Smooth muscle cell (in vitro differentiated cells): ENCODE measurements around the gene TAGLN. TPM values are rescaled to one million over a fixed set of nuclear protein-coding genes. Genes with fewer than 3 reads are reported as not detected.

ENCODE experiments used
- DNase-seq: peaks from one replicate; lab custom pipeline; 2025; ENCODE audit not compliant: unreplicated experiment; lab: John Stamatoyannopoulos, UW
- H2AFZ ChIP-seq: fragments of 200-600 bp; sonication (generic); 2 replicates; pipeline ENCODE4 v1.6.0; 2016; ENCODE audit warnings: antibody characterized with exemption, low read depth, mild to moderate bottlenecking
- H3F3A ChIP-seq: fragments of 200-600 bp; sonication (generic); 2 replicates; pipeline ENCODE4 v1.6.0; 2017; ENCODE audit warnings: antibody characterized with exemption, low read depth
- H3K27ac ChIP-seq: fragments of 200-600 bp; sonication (generic); 2 replicates; pipeline ENCODE4 v1.5.1; 2016; ENCODE audit warnings: low read depth, mild to moderate bottlenecking
- H3K27me3 ChIP-seq: fragments of 200-600 bp; sonication (generic); 2 replicates; pipeline ENCODE4 v1.6.1; 2016; ENCODE audit warnings: low read depth, mild to moderate bottlenecking
- H3K36me3 ChIP-seq: fragments of 200-600 bp; sonication (generic); 2 replicates; pipeline ENCODE4 v1.5.1; 2016; ENCODE audit warnings: low read depth
- H3K4me1 ChIP-seq: fragments of 200-600 bp; sonication (generic); 2 replicates; pipeline ENCODE4 v1.5.1; 2016; ENCODE audit warnings: low read depth
- H3K4me2 ChIP-seq: fragments of 200-600 bp; sonication (generic); 2 replicates; pipeline ENCODE4 v1.6.0; 2016; ENCODE audit warnings: mild to moderate bottlenecking
- H3K4me3 ChIP-seq: fragments of 200-600 bp; sonication (generic); 2 replicates; pipeline ENCODE4 v1.5.1; 2016; ENCODE audit warnings: mild to moderate bottlenecking
- H3K79me2 ChIP-seq: fragments of 200-600 bp; sonication (generic); 2 replicates; pipeline ENCODE4 v1.6.0; 2016; ENCODE audit warnings: low read depth, mild to moderate bottlenecking
- H3K9ac ChIP-seq: fragments of 200-600 bp; sonication (generic); 2 replicates; pipeline ENCODE4 v1.6.0; 2016; ENCODE audit warnings: low read depth
- H3K9me3 ChIP-seq: fragments of 200-600 bp; sonication (generic); replicated peaks from 2 replicates; pipeline ENCODE4 v1.5.1; 2016; ENCODE audit warnings: low read depth
- H4K20me1 ChIP-seq: fragments of 200-600 bp; sonication (generic); 2 replicates; pipeline ENCODE4 v1.6.0; 2016; ENCODE audit warnings: low read depth
- WGBS: methylation state at CpG from one replicate; pipeline ENCODE4 v1.1.7; 2016; ENCODE audit warnings: low lambda C conversion rate; 5-methylcytosine and 5-hydroxymethylcytosine counted together
- polyA plus RNA-seq: library from polyadenylated mRNA; unstranded; fragments of >200 nt; fragmentation: Nextera tagmentation; extraction: Ambion mirVana; gene quantifications from 2 replicates; pipeline ENCODE4 v1.2.1, GENCODE V29; 2016
- total RNA-seq: library from RNA; depleted of rRNA; stranded (reverse); fragments of >200 nt; gene quantifications from 2 replicates; pipeline ENCODE4 v1.2.3, GENCODE V29; 2014
- TF ChIP-seq, protein P1 (sequence below): fragments of 200-600 bp; sonication (generic); IDR thresholded peaks from 2 replicates; pipeline ENCODE4 v1.5.1; 2017; ENCODE audit warnings: borderline replicate concordance, mild to moderate bottlenecking, antibody characterized with exemption; ENCODE audit not compliant: insufficient read depth, poor library complexity, severe bottlenecking

Gene TAGLN
- total and polyA plus RNA-seq, 2 experiments from 2014 or later: 1,972 to 2,250 TPM

DNA sequence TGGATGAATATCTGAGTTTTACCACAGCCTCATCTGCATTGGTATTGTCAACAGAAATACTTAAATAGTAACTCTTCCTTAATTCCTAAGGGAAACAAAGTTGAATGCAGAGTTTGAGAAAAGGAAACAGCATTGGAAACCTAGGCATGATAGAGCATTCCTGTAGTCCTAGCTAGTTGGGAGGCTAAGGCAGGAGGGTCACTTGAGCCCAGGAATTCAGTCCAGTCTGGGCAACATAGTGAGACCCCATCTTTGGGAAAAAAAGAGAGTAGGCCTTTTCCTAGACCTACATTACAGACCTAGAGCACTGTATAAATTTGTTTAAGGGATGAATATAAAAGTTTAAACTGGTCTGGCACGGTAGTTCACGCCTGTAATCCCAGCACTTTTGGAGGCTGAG, 41.7 kb upstream of the TAGLN start:
- peaks cover 100% of the 10 kb centered on the region for H3K79me2 ChIP-seq
- peaks cover 100% of the 10 kb centered on the region for H4K20me1 ChIP-seq
- H3K4me1 ChIP-seq: no peaks in the 10 kb centered on the region
- no peak overlapping the region for H3K9ac ChIP-seq
- TF ChIP-seq, protein P1, sequence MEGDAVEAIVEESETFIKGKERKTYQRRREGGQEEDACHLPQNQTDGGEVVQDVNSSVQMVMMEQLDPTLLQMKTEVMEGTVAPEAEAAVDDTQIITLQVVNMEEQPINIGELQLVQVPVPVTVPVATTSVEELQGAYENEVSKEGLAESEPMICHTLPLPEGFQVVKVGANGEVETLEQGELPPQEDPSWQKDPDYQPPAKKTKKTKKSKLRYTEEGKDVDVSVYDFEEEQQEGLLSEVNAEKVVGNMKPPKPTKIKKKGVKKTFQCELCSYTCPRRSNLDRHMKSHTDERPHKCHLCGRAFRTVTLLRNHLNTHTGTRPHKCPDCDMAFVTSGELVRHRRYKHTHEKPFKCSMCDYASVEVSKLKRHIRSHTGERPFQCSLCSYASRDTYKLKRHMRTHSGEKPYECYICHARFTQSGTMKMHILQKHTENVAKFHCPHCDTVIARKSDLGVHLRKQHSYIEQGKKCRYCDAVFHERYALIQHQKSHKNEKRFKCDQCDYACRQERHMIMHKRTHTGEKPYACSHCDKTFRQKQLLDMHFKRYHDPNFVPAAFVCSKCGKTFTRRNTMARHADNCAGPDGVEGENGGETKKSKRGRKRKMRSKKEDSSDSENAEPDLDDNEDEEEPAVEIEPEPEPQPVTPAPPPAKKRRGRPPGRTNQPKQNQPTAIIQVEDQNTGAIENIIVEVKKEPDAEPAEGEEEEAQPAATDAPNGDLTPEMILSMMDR: no peak
- H3K27ac ChIP-seq: no peak overlapping the region
- H3K36me3 ChIP-seq: peaks cover 14% of the 10 kb centered on the region
- no peak for DNase-seq
- no peak overlapping the region for H2AFZ ChIP-seq
- H3K4me3 ChIP-seq: no peak overlapping the region
- no peaks in the 10 kb centered on the region for H3K27me3 ChIP-seq
- H3F3A ChIP-seq: peaks cover 3% of the 10 kb centered on the region
- H3K9me3 ChIP-seq: no peaks in the 10 kb centered on the region
- H3K4me2 ChIP-seq: no peak overlapping the region
- 95% methylated on average over 2 of the region's 2 CpGs for WGBS

DNA sequence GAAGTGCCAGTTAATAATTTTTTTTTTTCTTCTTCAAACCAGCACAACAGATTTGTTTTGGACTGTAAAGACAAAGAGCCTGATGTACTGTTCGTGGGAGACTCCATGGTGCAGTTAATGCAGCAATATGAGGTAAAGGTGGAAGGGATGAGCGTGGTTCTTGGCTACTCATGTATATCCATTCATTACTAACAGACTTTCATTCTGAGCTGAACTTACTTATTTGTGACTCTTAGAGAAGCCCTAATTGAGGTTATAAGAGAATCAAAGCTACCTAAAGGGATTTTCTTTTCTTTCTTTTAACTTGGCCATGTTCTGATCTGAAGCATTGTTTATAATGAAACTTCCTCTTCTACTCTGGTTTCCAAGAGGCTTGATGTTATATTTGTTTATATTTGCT, 39.3 kb upstream of the TAGLN start:
- peaks cover 24% of the 10 kb centered on the region for H3K36me3 ChIP-seq
- peaks cover 100% of the 10 kb centered on the region for H4K20me1 ChIP-seq
- H3K27ac ChIP-seq: no peak overlapping the region
- H3K79me2 ChIP-seq: peaks cover 97% of the 10 kb centered on the region
- no peak for DNase-seq
- H3K9me3 ChIP-seq: no peaks in the 10 kb centered on the region
- no peak overlapping the region for H3K4me2 ChIP-seq
- no peak overlapping the region for H3K9ac ChIP-seq
- 95% methylated on average over 2 of the region's 2 CpGs for WGBS
- H3F3A ChIP-seq: peaks cover 3% of the 10 kb centered on the region
- H3K4me1 ChIP-seq: no peaks in the 10 kb centered on the region
- TF ChIP-seq, protein P1: no peak
- H2AFZ ChIP-seq: no peak overlapping the region
- H3K27me3 ChIP-seq: no peaks in the 10 kb centered on the region
- no peak overlapping the region for H3K4me3 ChIP-seq

DNA sequence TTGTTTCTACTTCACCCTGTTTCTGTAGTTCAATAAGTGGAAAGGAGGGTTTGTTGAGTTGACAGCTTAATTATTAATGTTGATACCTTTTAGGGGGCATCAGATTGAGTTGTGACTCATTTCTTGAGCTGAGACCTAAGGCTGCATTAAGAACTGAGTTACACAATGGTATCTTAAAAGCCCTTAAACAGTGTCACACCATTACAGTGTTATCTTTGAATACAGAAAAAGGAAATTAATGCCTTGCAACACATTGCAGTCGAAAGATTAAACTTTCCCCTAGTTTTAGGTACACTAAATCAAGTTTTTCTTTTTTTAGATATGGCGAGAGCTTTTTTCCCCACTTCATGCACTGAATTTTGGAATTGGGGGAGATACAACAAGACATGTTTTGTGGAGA, 38.3 kb upstream of the TAGLN start:
- WGBS: 89% methylated on average over 2 of the region's 2 CpGs
- TF ChIP-seq, protein P1: no peak
- H3K27ac ChIP-seq: peak overlapping the region; percentile 12

DNA sequence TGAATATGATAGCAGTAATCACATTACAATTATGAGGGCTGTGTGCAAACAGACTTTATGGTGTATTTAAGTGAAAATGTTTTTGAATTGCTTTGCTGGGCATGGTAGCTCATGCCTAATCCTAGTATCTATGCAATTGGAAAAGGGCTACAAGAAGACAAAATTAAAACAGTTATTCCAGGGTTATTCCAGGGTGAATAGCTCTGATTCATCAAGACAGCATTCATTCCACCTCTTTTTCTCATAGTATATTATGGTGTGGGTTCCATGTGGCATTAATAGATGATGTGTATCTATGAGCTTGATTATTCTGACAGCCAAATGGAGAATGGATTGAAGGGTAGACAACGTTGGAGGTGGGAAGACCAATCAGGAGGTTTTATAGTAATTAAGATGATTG, 32.7 kb upstream of the TAGLN start:
- H3K79me2 ChIP-seq: peaks cover 56% of the 10 kb centered on the region
- WGBS: 97% methylated on average over 1 of the region's 1 CpG

More for the DNA sequence above, 38.3 kb upstream of the TAGLN start:
- Histone ChIP-seq H3K27me3 (no peaks in the 10 kb centered on the region), H3K4me1 (no peaks in the 10 kb centered on the region), H3K9me3 (no peaks in the 10 kb centered on the region), H3K4me3 (no peak overlapping the region), H3K4me2 (no peak overlapping the region), H3K9ac (no peak overlapping the region), H3F3A (peaks cover 3% of the 10 kb centered on the region), H3K79me2 (peaks cover 93% of the 10 kb centered on the region), H4K20me1 (peaks cover 100% of the 10 kb centered on the region), H2AFZ (no peak overlapping the region), H3K36me3 (peaks cover 24% of the 10 kb centered on the region)
- no peak for DNase-seq

More for the DNA sequence above, 32.7 kb upstream of the TAGLN start:
- H3K27ac ChIP-seq: no peak overlapping the region
- peaks cover 44% of the 10 kb centered on the region for H3K36me3 ChIP-seq
- no peak for DNase-seq
- H3K4me1 ChIP-seq: peaks cover 21% of the 10 kb centered on the region
- no peak overlapping the region for H3K4me3 ChIP-seq
- H3K9me3 ChIP-seq: no peaks in the 10 kb centered on the region
- no peak overlapping the region for H3K9ac ChIP-seq
- peaks cover 99% of the 10 kb centered on the region for H4K20me1 ChIP-seq
- TF ChIP-seq, protein P1: no peak
- H3K27me3 ChIP-seq: no peaks in the 10 kb centered on the region
- peaks cover 26% of the 10 kb centered on the region for H3F3A ChIP-seq
- H2AFZ ChIP-seq: no peak overlapping the region
- H3K4me2 ChIP-seq: no peak overlapping the region
